A549 (cell line): ENCODE data around the gene MGAT5B.

Source experiments
- CTCF ChIP-seq: fragments of >200 bp; sonication (Bioruptor Twin); formaldehyde crosslinking; IDR thresholded peaks from 3 replicates; pipeline ENCODE4 v1.5.1; 2016
- MYC ChIP-seq: IDR thresholded peaks from 2 replicates; pipeline ENCODE4 v1.6.1; 2012; ENCODE audit warnings: mild to moderate bottlenecking, inconsistent platforms, low read length, improper control_type of control experiment, borderline replicate concordance
- POLR2A ChIP-seq: IDR thresholded peaks from 2 replicates; pipeline ENCODE4 v1.6.1; 2012; ENCODE audit warnings: mild to moderate bottlenecking, low read length
- RAD21 ChIP-seq, 2 experiments: fragments of >200 bp in 1 of 2; sonication (Bioruptor Twin) in 1 of 2; formaldehyde crosslinking in 1 of 2; IDR thresholded peaks in 1 of 2; conservative IDR thresholded peaks in 1 of 2; 2 replicates in 1 of 2; 3 replicates in 1 of 2; pipeline ENCODE4 v1.6.1; 2012 to 2018; ENCODE audit warnings: inconsistent platforms in 1 of 2
- RFX5 ChIP-seq: fragments of 450-650 bp; IDR thresholded peaks from 2 replicates; pipeline ENCODE4 v1.7.1; 2014; ENCODE audit warnings: antibody characterized with exemption, mild to moderate bottlenecking, moderate library complexity
- ZC3H11A ChIP-seq: fragments of 450-650 bp; IDR thresholded peaks from 2 replicates; pipeline ENCODE4 v1.6.1; 2014; ENCODE audit warnings: antibody characterized with exemption, mild to moderate bottlenecking

- TF ChIP-seq POLR2A (no peak), RAD21 (conservative IDR thresholded peaks at IDR 0.05 in 1 of 2, IDR thresholded peaks at IDR 0.05 in 1 of 2) (no peak), CTCF (no peak), MYC (no peak), ZC3H11A (no peak), RFX5 (no peak)
Measured at GRCh38 chr17:76983075-76983775, 115.0 kb downstream of the MGAT5B start.
